Right lung (tissue), 5 donors: ENCODE data around the gene HOXB9. TPM values are rescaled to one million over a fixed set of nuclear protein-coding genes. Genes with fewer than 3 reads are reported as not detected.

ENCODE experiments used
- polyA plus RNA-seq, 5 donors: library from polyadenylated mRNA; unstranded; fragments of 120-200 nt; gene quantifications; one replicate each; pipeline versions ENCODE4 v1.2.1 to v1.2.3, GENCODE V29; 2013; ENCODE audit warnings: inconsistent platforms in 1 of 5, low replicate concordance in 1 of 5; ENCODE audit not compliant: insufficient read length in 5 of 5, insufficient read depth in 1 of 5

HOXB9 gene
- polyA plus RNA-seq, 5 donors, result 0.31 TPM; not detected in 4

Other genes with a start within 250 kb of the HOXB9 start
- 1 to 10 TPM; 1.3 to 2.8 (median 2.0) TPM for gene SKAP1, start 196.1 kb downstream of the HOXB9 start, polyA plus RNA-seq
- under 1 TPM in 4 of 5 donors, not detected in 1; 0.05 to 0.27 (median 0.16) TPM for gene HOXB1, start 95.3 kb downstream of the HOXB9 start, polyA plus RNA-seq
- 10 to 100 TPM; 25.8 to 37.5 (median 30.0) TPM for gene HOXB2, start 81.2 kb downstream of the HOXB9 start, polyA plus RNA-seq
- gene HOXB4, start 48.0 kb downstream of the HOXB9 start, polyA plus RNA-seq, result 10 to 100 TPM; 10.7 to 14.3 (median 12.6) TPM
- 10 to 100 TPM; 74.3 to 95.5 (median 89.1) TPM for gene HOXB3, start 36.1 kb downstream of the HOXB9 start, polyA plus RNA-seq
- 10 to 100 TPM; 28.0 to 34.6 (median 29.8) TPM for gene HOXB5, start 32.6 kb downstream of the HOXB9 start, polyA plus RNA-seq
- 10 to 100 TPM; 11.9 to 14.9 (median 13.3) TPM for gene HOXB6, start 21.4 kb downstream of the HOXB9 start, polyA plus RNA-seq
- 1 to 10 TPM; 6.2 to 8.7 (median 7.4) TPM for gene HOXB7, start 15.3 kb downstream of the HOXB9 start, polyA plus RNA-seq
- under 1 TPM; 0.33 to 0.70 (median 0.48) TPM for gene HOXB8, start 11.1 kb downstream of the HOXB9 start, polyA plus RNA-seq
- gene PRAC1, start 96.2 kb upstream of the HOXB9 start, polyA plus RNA-seq, result not detected
- gene PRAC2, start 96.8 kb upstream of the HOXB9 start, polyA plus RNA-seq, result not detected
- gene HOXB13, start 102.4 kb upstream of the HOXB9 start, polyA plus RNA-seq, result under 1 TPM in 1 of 5 donors, not detected in 4; 0.10 TPM
- 1 to 10 TPM in 4 of 5 donors, under 1 TPM in 1; 0.84 to 1.9 (median 1.6) TPM for gene TTLL6, start 190.9 kb upstream of the HOXB9 start, polyA plus RNA-seq
- gene CALCOCO2, start 204.7 kb upstream of the HOXB9 start, polyA plus RNA-seq, result 100 to 1,000 TPM in 4 of 5 donors, 10 to 100 TPM in 1; 86.0 to 124 (median 118) TPM